ENCODE measurements around the gene LMBR1L. TPM values are rescaled to one million over a fixed set of nuclear protein-coding genes. Genes with fewer than 3 reads are reported as not detected.

LMBR1L gene
- total and polyA plus RNA-seq, 2 of the 8 experiments (the other 6 are each of a cell fraction or from before 2014, with no cell fraction given) = 36.6 to 49.6 TPM

DNA sequence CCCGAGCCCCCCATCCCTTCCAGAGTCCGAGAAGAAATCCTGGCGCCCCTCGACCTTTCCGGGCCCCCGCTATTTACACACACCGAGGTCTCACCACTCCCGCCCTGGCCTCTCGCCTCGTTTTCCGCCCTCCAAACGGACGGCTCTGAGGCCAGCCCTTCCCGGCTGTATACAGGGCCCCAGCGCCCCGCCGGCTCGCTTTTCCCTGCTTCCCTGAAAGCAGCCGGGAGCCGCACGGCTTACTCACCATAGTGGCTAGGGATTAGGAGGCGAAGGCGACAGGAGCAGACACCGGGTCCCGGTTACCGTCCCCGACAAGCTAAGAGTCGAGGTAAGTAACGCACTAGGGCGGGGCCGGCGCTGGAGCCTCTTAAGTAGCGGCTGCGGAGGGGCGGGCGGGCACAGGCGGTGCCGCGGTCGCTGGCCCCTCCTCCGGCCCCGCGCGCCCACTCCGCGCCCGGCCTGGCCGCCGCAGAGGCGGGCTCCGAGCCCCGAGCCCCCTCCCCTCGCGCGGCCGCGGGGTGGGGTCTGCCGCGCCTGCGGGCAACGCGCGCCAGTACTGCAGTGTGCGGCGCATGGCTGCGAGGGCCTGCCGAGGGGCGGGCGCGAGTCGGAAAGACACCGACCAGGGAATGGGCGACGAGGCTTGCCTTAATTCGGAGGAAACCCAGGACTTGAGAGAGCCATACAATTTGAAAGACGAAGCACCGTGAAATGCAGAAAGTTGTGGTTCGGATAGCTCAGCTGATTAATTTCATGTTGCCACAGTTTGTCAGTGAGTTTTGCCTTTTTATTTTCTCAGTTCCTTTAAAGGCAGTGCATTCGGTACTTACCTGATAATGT lies 20.6 kb upstream of the LMBR1L start, which contains the start of gene TUBA1B:
TSS of gene TUBA1B (minus strand) at position 345 of the 843 bp plus-strand sequence. CDS start at position 250, 95 bp downstream.
- no peak within 1 kb of the TSS for H3K23ac ChIP-seq (ENCODE audit: insufficient read length)
- peak within 1 kb of the TSS; percentile 97 for H3K56ac ChIP-seq (replicated peaks; ENCODE audit: insufficient read length, low read depth, low read length)
- peak within 1 kb of the TSS; percentile 90 to 96 (median 96) for H3K9ac ChIP-seq (replicated peaks in 1 of 4; ENCODE audit: extremely low read depth in 1 of 4, low read depth in 3 of 4, low read length in 3 of 4)
- H3K79me2 ChIP-seq (ENCODE audit: control insufficient read depth in 1 of 2, insufficient read depth in 2 of 2, low read length in 2 of 2) = peaks cover 0 to 21% of the 10 kb centered on the region in 2 experiments; a peak in 2 of 4 replicates
- H2BK15ac ChIP-seq (ENCODE audit: low read length) = peak within 1 kb of the TSS; percentile 81; the same call in 1 of the 2 replicates
- H3K14ac ChIP-seq (ENCODE audit: insufficient read length) = no peak within 1 kb of the TSS
- peak within 1 kb of the TSS; percentile 91 to 100 (median 94) for H3K4me3 ChIP-seq (ENCODE audit: extremely low read depth in 1 of 4, insufficient read depth in 2 of 4, low read depth in 3 of 4, low read length in 4 of 4)
- ChIA-PET CTCF (ENCODE audit: partially characterized antibody) (interaction anchor here (0.6 to 3.3 kb wide), 26 partner anchors 9 to 166 kb away, joined by 3 to 18 read pairs (median 6); partner anchors contain the start of gene LMBR1L), POLR2A (ENCODE audit: partially characterized antibody) (interaction anchor here (0.8 to 8.6 kb wide), 62 partner anchors 10 to 510 kb away, joined by 3 to 132 read pairs (median 8); partner anchors contain the start of genes DDN, DHH, KMT2D and LMBR1L)
- peaks cover 5 to 16% of the 10 kb centered on the region in 2 experiments for H4K20me1 ChIP-seq (replicated peaks in 1 of 2; ENCODE audit: control insufficient read depth in 1 of 2, insufficient read depth in 2 of 2, low read length in 2 of 2)
- H3K27me3 ChIP-seq (replicated peaks in 1 of 4; ENCODE audit: control insufficient read depth in 3 of 4, extremely low read depth in 1 of 4, insufficient read depth in 3 of 4, low read length in 3 of 4) = no peaks in the 10 kb centered on the region
- peaks cover 8% of the 10 kb centered on the region for H3K23me2 ChIP-seq (ENCODE audit: low read depth, low read length)
- WGBS, 2 experiments (ENCODE audit: extremely low coverage in 1 of 2, insufficient coverage in 1 of 2, insufficient read length in 1 of 2, insufficient replicate concordance in 2 of 2, low coverage in 1 of 2, low lambda C conversion rate in 2 of 2, missing lambda C conversion rate in 1 of 2) = 2% methylated on average over 78 of the region's 79 CpGs; no CpG with 5 or more reads in 1 of the 2 experiments
- H3K36me3 ChIP-seq (ENCODE audit: control insufficient read depth in 2 of 4, insufficient read depth in 4 of 4, low read length in 3 of 4) = peaks cover 17 to 32% (median 21%) of the 10 kb centered on the region in 4 experiments
- H3K18ac ChIP-seq (ENCODE audit: extremely low read depth, low read length) = peak within 1 kb of the TSS; percentile 97
- H2BK120ac ChIP-seq (replicated peaks; ENCODE audit: low read depth, low read length) = peak within 1 kb of the TSS; percentile 83
- peak within 1 kb of the TSS; percentile 93 for H2BK12ac ChIP-seq (ENCODE audit: low read depth, low read length)
- H2BK5ac ChIP-seq (ENCODE audit: low read depth, low read length) = peak within 1 kb of the TSS; percentile 98
- peaks cover 0 to 4% (median 2%) of the 10 kb centered on the region in 4 experiments; a peak in 4 of 7 replicates for H3K4me1 ChIP-seq (replicated peaks in 1 of 4; ENCODE audit: control insufficient read depth in 3 of 4, insufficient read depth in 4 of 4, low read length in 3 of 4)
- H3K4ac ChIP-seq (replicated peaks; ENCODE audit: insufficient read length, low read depth, low read length) = peak within 1 kb of the TSS; percentile 99
- H4K91ac ChIP-seq (replicated peaks; ENCODE audit: insufficient read length, low read length) = peak within 1 kb of the TSS; percentile 98
- H3K4me2 ChIP-seq (ENCODE audit: insufficient read depth in 1 of 2, low read depth in 2 of 2, low read length in 2 of 2) = peak within 1 kb of the TSS; percentile 74 to 87
- peak within 1 kb of the TSS; percentile 94 for H3K27ac ChIP-seq (ENCODE audit: low read depth, low read length)
- H4K5ac ChIP-seq (ENCODE audit: insufficient read length, low read depth, low read length) = peak within 1 kb of the TSS; percentile 98
- no peaks in the 10 kb centered on the region for H3K9me3 ChIP-seq (ENCODE audit: insufficient read depth in 2 of 2, low read depth in 1 of 2, low read length in 1 of 2)
- no peak for FAIRE-seq
- no peak within 1 kb of the TSS for H2AK5ac ChIP-seq (ENCODE audit: low read depth, low read length)
- H2BK20ac ChIP-seq (ENCODE audit: low read length) = no peak within 1 kb of the TSS
- H4K8ac ChIP-seq (ENCODE audit: extremely low read depth, insufficient read depth, low read length) = peak within 1 kb of the TSS; percentile 99
- peak within 1 kb of the TSS; percentile 14; the same call in 1 of the 2 replicates for H2AFZ ChIP-seq (ENCODE audit: low read length)
- peak; percentile 51 to 93 for DNase-seq (ENCODE audit: low read depth in 1 of 2, low spot score in 2 of 2)
- H3K79me1 ChIP-seq (ENCODE audit: low read depth, low read length) = no peaks in the 10 kb centered on the region
- peak; percentile 88 for TF ChIP-seq BACH1 (IDR thresholded peaks at IDR 0.05; ENCODE audit: low read length)
- TF ChIP-seq, protein P1, sequence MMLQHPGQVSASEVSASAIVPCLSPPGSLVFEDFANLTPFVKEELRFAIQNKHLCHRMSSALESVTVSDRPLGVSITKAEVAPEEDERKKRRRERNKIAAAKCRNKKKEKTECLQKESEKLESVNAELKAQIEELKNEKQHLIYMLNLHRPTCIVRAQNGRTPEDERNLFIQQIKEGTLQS (IDR thresholded peaks at IDR 0.05; ENCODE audit: insufficient read depth, low read depth, low read length) = no peak
- TF ChIP-seq POU5F1 (IDR thresholded peaks at IDR 0.05; ENCODE audit: low read depth, low read length) = no peak
- no peak for TF ChIP-seq EZH2 (IDR thresholded peaks at IDR 0.05; ENCODE audit: low read depth, low read length, severe bottlenecking)
- peak; percentile 71; the same call in 1 of the 2 replicates for TF ChIP-seq RBBP5 (IDR thresholded peaks at IDR 0.05; ENCODE audit: borderline replicate concordance, low read depth, low read length)
- TF ChIP-seq RXRA (IDR thresholded peaks at IDR 0.05; ENCODE audit: insufficient read depth, low read depth, low read length) = no peak
- no peak for TF ChIP-seq SRF (IDR thresholded peaks at IDR 0.05; ENCODE audit: low read depth, low read length)
- no peak for TF ChIP-seq JUN (IDR thresholded peaks at IDR 0.05; ENCODE audit: low read depth, low read length)
- TF ChIP-seq CBX8 (IDR thresholded peaks at IDR 0.05; ENCODE audit: borderline replicate concordance, low read depth, low read length) = no peak
- TF ChIP-seq JUND (IDR thresholded peaks at IDR 0.05; ENCODE audit: low read length) = no peak
- TF ChIP-seq KDM5A (IDR thresholded peaks at IDR 0.05; ENCODE audit: low read length) = no peak

Data from H1 (cell line).